ENCODE data around the gene C1orf159. TPM values are rescaled to one million over a fixed set of nuclear protein-coding genes. Genes with fewer than 3 reads are reported as not detected.
"Not testable (repeated sequence)": the region's sequence is repeated elsewhere in the genome, so short reads cannot be mapped to it uniquely, and the experiment has no call there.

Gene C1orf159
- total RNA-seq, 1 donor from 2014 or later: 30.0 TPM

- intact Hi-C loops (cut with micrococcal nuclease): loop anchor here (2.0 kb wide), 1 partner anchor 29 kb away; no protein-coding TSS in a partner anchor
- Mint-ChIP-seq H3K9me3 (no peaks in the 10 kb centered on the region), H3K36me3 (ENCODE audit: low read depth) (no peaks in the 10 kb centered on the region), H3K4me3 (no peak overlapping the region), H3K27me3 (ENCODE audit: insufficient read depth) (peaks cover 3% of the 10 kb centered on the region), H3K27ac (no peak overlapping the region), H3K4me1 (ENCODE audit: low read depth) (peaks cover 7% of the 10 kb centered on the region)
- no peak for DNase-seq (ENCODE audit: low spot score)
These were observed 45.9 kb downstream of the C1orf159 start for GRCh38 chr1:1069711-1070676.

DNA sequence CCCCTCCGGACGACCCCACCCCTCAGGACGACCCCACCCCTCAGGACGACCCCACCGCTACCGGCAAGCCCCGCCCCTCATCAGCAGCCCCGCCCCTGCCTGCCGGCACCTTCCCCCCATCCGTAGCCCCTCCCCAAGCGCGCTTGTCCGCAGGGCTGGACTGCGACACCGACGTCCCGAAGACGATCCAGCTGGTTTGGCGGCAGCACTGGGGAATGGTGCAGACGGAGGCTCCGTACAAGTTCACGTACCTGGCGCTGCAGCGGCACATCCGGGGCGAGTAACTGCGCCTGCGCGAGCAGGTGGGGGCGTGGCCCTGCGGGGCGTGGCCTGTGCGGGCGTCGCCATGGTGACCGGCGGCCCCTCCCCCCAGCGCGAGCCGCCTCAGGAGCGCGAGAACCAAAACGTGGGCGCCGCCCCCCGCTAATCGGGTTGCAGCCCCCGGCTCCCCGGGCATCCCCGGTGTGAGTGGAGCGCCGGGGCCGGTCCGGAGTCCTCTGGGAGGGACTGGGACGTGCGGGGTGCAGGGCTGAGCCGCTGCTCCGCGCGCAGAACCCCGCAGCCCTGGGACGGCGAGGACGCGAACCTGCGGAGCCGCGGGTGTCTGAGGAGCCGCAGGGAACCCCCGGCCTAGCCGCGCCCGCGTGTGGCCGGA lies 46.7 kb downstream of the C1orf159 start:
- no peaks in the 10 kb centered on the region for H3K36me3 Mint-ChIP-seq (ENCODE audit: low read depth)
- H3K27me3 Mint-ChIP-seq (ENCODE audit: insufficient read depth): peaks cover 3% of the 10 kb centered on the region
- no peak overlapping the region for H3K27ac Mint-ChIP-seq
- H3K9me3 Mint-ChIP-seq: no peaks in the 10 kb centered on the region
- intact Hi-C loops (cut with micrococcal nuclease): loop anchor here (2.0 kb wide), 1 partner anchor 28 kb away; no protein-coding TSS in a partner anchor
- peak overlapping the region; percentile 76 for H3K4me3 Mint-ChIP-seq
- peak; percentile 84 for DNase-seq (ENCODE audit: low spot score)
- H3K4me1 Mint-ChIP-seq (ENCODE audit: low read depth): peaks cover 7% of the 10 kb centered on the region

DNA sequence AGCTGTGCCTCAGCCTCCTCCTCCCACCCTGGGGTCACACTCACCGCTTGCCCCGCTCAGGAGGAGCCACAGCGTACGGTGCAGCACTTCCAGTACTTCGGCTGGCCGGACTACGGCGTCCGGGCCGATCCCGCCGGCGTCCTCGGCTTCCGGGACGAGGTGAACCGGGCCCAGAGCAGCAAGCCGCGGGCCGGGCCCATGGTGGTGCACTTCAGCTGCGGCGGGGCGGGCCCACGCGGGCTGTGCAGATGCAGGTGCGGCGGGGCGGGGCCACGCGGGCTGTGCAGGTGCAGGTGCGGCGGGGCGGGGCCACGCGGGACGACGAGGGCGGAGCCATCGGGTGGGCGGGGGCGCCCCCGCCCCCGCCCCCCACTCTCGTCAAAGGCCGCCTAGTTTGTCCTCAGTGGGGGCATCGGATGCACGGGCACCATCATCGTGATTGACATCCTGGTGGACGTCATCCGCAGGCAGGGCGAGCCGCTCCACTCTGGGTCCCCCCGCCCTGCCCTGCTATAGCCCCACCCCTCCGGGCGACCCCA lies 47.3 kb downstream of the C1orf159 start:
- no peak overlapping the region for H3K27ac Mint-ChIP-seq
- peaks cover 3% of the 10 kb centered on the region for H3K27me3 Mint-ChIP-seq (ENCODE audit: insufficient read depth)
- intact Hi-C loops (cut with micrococcal nuclease): loop anchor here (2.0 kb wide), 1 partner anchor 28 kb away; no protein-coding TSS in a partner anchor

GRCh38 chr1:1067860-1068516 lies 47.9 kb downstream of the C1orf159 start:
- Mint-ChIP-seq H3K27ac (no peak overlapping the region), H3K27me3 (ENCODE audit: insufficient read depth) (peaks cover 3% of the 10 kb centered on the region), H3K4me3 (peak overlapping the region; percentile 53), H3K4me1 (ENCODE audit: low read depth) (peaks cover 7% of the 10 kb centered on the region), H3K36me3 (ENCODE audit: low read depth) (no peaks in the 10 kb centered on the region), H3K9me3 (no peaks in the 10 kb centered on the region)
- DNase-seq (ENCODE audit: low spot score): no peak
- intact Hi-C loops (cut with micrococcal nuclease): loop anchor here (2.0 kb wide), 1 partner anchor 27 kb away; no protein-coding TSS in a partner anchor

More for the DNA sequence above, 47.3 kb downstream of the C1orf159 start:
- Mint-ChIP-seq H3K36me3 (ENCODE audit: low read depth) (no peaks in the 10 kb centered on the region), H3K4me1 (ENCODE audit: low read depth) (peaks cover 7% of the 10 kb centered on the region), H3K4me3 (peak overlapping the region; percentile 53), H3K9me3 (no peaks in the 10 kb centered on the region)
- peak; percentile 31 for DNase-seq (ENCODE audit: low spot score)

GRCh38 chr1:1067284-1067859 lies 48.5 kb downstream of the C1orf159 start:
- no peak overlapping the region for H3K27ac Mint-ChIP-seq
- intact Hi-C loops (cut with micrococcal nuclease): no loop called here
- H3K4me1 Mint-ChIP-seq (ENCODE audit: low read depth): peaks cover 7% of the 10 kb centered on the region
- no peak for DNase-seq (ENCODE audit: low spot score)
- H3K4me3 Mint-ChIP-seq: no peak overlapping the region
- no peaks in the 10 kb centered on the region for H3K36me3 Mint-ChIP-seq (ENCODE audit: low read depth)
- no peaks in the 10 kb centered on the region for H3K9me3 Mint-ChIP-seq
- peaks cover 3% of the 10 kb centered on the region for H3K27me3 Mint-ChIP-seq (ENCODE audit: insufficient read depth)

DNA sequence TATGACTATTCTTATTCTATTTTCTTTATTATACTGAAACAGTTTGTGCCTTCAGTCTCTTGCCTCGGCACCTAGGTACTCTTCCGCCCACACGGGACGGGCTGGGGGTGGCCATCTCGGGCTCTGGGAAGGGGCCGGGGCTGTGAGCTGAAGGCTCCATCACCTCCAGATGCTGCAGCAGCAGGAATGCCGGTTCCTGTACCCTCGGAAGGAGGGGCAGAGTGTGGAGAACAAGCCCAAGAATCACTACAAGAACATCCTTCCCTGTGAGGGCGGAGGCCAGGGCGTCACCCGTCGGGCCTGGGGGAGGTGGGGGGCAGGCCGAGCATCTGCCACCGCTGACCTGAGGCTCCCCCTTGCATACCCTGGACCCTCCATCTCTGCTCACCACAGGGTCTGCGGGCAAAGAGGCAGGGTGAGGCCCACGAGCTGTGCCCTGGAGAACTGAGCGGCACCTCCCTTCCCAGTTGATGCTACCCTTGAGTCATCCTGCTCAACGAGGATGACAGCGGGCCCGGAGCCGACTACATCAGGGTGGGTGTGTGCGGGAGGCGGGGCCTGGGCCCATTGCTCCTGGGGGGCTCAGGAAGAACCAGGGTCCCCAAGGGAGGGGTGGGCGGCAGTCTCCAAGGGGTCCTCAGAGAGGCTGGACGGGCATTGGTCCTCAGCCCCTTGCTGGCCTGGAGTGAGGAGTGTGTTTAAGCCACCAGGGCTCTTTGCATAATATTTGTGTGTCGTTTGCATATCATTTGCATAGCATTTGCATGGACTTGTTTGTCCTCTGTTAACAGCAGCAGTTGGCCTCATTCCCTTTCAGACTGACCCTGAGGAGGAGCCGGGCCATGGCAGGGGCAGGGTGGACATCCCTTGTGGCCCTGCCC lies 49.2 kb downstream of the C1orf159 start:
- peaks cover 7% of the 10 kb centered on the region for H3K4me1 Mint-ChIP-seq (ENCODE audit: low read depth)
- no peak overlapping the region for H3K4me3 Mint-ChIP-seq
- H3K36me3 Mint-ChIP-seq (ENCODE audit: low read depth): no peaks in the 10 kb centered on the region
- H3K27me3 Mint-ChIP-seq (ENCODE audit: insufficient read depth): peaks cover 4% of the 10 kb centered on the region
- intact Hi-C loops (cut with micrococcal nuclease): no loop called here
- no peaks in the 10 kb centered on the region for H3K9me3 Mint-ChIP-seq
- no peak for DNase-seq (ENCODE audit: low spot score)
- H3K27ac Mint-ChIP-seq: no peak overlapping the region

DNA sequence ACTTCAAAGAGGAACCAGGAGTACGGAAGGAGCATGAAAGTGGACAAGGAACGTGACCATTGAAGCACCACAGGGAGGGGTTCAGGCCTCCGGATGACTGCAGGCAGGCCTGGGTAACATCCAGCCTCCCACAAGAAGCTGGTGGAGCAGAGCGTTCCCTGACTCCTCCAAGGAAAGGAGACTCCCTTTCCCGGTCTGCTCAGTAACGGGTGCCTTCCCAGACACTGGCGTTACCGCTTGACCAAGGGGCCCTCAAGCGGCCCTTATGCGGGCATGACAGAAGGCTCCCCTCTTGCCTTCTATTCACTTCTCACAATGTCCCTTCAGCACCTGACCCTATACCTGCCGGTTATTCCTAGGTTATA lies 50.0 kb downstream of the C1orf159 start:
- H3K4me3 Mint-ChIP-seq: peak overlapping the region; percentile 3
- intact Hi-C loops (cut with micrococcal nuclease); H3K27me3 Mint-ChIP-seq (ENCODE audit: insufficient read depth); H3K9me3 Mint-ChIP-seq; H3K4me1 Mint-ChIP-seq (ENCODE audit: low read depth); H3K27ac Mint-ChIP-seq; DNase-seq (ENCODE audit: low spot score); H3K36me3 Mint-ChIP-seq (ENCODE audit: low read depth): not testable (repeated sequence)

GRCh38 chr1:1065265-1065939 lies 50.5 kb downstream of the C1orf159 start:
- Mint-ChIP-seq H3K27me3 (ENCODE audit: insufficient read depth) (peaks cover 4% of the 10 kb centered on the region), H3K27ac (peak overlapping the region; percentile 48), H3K4me1 (ENCODE audit: low read depth) (peaks cover 7% of the 10 kb centered on the region), H3K36me3 (ENCODE audit: low read depth) (no peaks in the 10 kb centered on the region), H3K9me3 (no peaks in the 10 kb centered on the region), H3K4me3 (peak overlapping the region; percentile 3)
- no peak for DNase-seq (ENCODE audit: low spot score)
- intact Hi-C loops (cut with micrococcal nuclease): no loop called here

GRCh38 chr1:1063945-1064831 lies 51.7 kb downstream of the C1orf159 start:
- Mint-ChIP-seq H3K27ac (peak overlapping the region; percentile 48), H3K4me3 (peak overlapping the region; percentile 68), H3K27me3 (ENCODE audit: insufficient read depth) (peaks cover 9% of the 10 kb centered on the region), H3K36me3 (ENCODE audit: low read depth) (no peaks in the 10 kb centered on the region), H3K9me3 (no peaks in the 10 kb centered on the region), H3K4me1 (ENCODE audit: low read depth) (peaks cover 7% of the 10 kb centered on the region)
- peak; percentile 71 for DNase-seq (ENCODE audit: low spot score)
- intact Hi-C loops (cut with micrococcal nuclease): loop anchor here (1.0 to 5.0 kb wide), 4 partner anchors 31 to 243 kb away; partner anchors contain the start of genes ACAP3 and PUSL1

DNA sequence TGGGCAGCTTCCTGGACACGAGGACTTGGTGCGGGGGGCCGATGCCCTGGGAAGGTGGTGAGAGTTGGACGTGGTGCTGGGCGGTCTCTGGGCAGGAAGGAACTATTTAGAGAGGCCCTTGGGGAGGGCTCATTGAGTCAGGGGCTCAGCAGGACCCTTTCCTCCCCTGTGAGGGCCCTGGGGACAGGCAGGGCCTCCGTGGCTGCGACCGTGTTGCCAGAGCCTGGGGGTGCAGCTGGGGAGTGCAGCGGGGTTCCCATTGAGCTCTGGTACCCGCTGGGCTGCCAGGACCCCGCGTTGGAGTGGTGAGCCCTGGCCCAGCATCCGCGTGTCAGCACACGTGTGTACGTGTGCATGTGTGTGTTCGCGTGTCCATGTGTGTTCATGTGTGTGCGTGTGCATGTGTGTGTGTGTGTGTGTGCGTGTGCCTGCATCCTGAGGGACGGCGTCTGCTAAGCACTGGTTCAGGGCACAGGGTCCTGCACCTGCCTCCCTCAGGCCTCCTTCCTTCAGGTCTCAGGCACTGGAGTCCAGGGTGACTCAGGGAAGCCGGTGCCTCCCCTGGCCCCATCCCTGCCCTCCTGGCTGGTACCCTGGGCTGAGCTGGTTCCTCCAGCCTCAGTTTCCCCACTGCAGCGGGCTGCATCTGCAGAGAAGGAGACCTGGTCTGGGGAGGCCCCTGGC lies 52.5 kb downstream of the C1orf159 start:
- intact Hi-C loops (cut with micrococcal nuclease): loop anchor here (5.0 kb wide), 2 partner anchors 34 to 244 kb away; partner anchors contain the start of genes ACAP3 and PUSL1

More for the DNA sequence above, 52.5 kb downstream of the C1orf159 start:
- H3K9me3 Mint-ChIP-seq: no peaks in the 10 kb centered on the region
- peak overlapping the region; percentile 68 for H3K4me3 Mint-ChIP-seq
- H3K27ac Mint-ChIP-seq: peak overlapping the region; percentile 40
- H3K4me1 Mint-ChIP-seq (ENCODE audit: low read depth): peaks cover 7% of the 10 kb centered on the region
- H3K27me3 Mint-ChIP-seq (ENCODE audit: insufficient read depth): peaks cover 13% of the 10 kb centered on the region
- H3K36me3 Mint-ChIP-seq (ENCODE audit: low read depth): no peaks in the 10 kb centered on the region
- DNase-seq (ENCODE audit: low spot score): no peak
